H1 (cell line): ENCODE measurements around the gene PIK3R4. TPM values are rescaled to one million over a fixed set of nuclear protein-coding genes. Genes with fewer than 3 reads are reported as not detected.

Experiments used
- EP300 ChIP-seq, 2 experiments: IDR thresholded peaks; 1 replicate in 1 of 2; 2 replicates in 1 of 2; pipeline ENCODE4 v1.6.1; 2011 to 2012; ENCODE audit warnings: low read depth in 2 of 2, low read length in 2 of 2, mild to moderate bottlenecking in 2 of 2, borderline replicate concordance in 1 of 2, inconsistent platforms in 1 of 2, moderate library complexity in 1 of 2
- HDAC6 ChIP-seq: IDR thresholded peaks from one replicate; pipeline ENCODE4 v1.7.1; 2012; ENCODE audit warnings: low read depth, mild to moderate bottlenecking, inconsistent platforms, low read length, moderate library complexity
- POLR2A ChIP-seq, 2 experiments: IDR thresholded peaks; 1 replicate in 1 of 2; 2 replicates in 1 of 2; pipeline ENCODE4 v1.6.1; 2011; ENCODE audit warnings: low read depth in 2 of 2, low read length in 2 of 2, mild to moderate bottlenecking in 2 of 2; ENCODE audit errors: control extremely low read depth in 1 of 2
- SIN3A ChIP-seq, 2 experiments: IDR thresholded peaks in 1 of 2; conservative IDR thresholded peaks in 1 of 2; 2 replicates each; pipeline ENCODE4 v1.6.1; 2011 to 2012; ENCODE audit warnings: low read length in 2 of 2, improper control_type of control experiment in 1 of 2, low read depth in 1 of 2, mild to moderate bottlenecking in 1 of 2
- SRF ChIP-seq: IDR thresholded peaks from 2 replicates; pipeline ENCODE4 v1.6.1; 2011; ENCODE audit warnings: mild to moderate bottlenecking, low read depth, low read length, moderate library complexity
- TEAD4 ChIP-seq: IDR thresholded peaks from 2 replicates; pipeline ENCODE4 v1.6.1; 2012; ENCODE audit warnings: low read depth, low read length, inconsistent platforms, mixed read lengths
- ZNF274 ChIP-seq: IDR thresholded peaks from 2 replicates; pipeline ENCODE4 v1.7.0; 2012; ENCODE audit warnings: low read length, borderline replicate concordance; ENCODE audit errors: extremely low read depth
- polyA plus RNA-seq, 7 experiments: library from polyadenylated mRNA; depleted of rRNA in 3 of 7; stranded (reverse) in 5 of 7; unstranded in 2 of 7; fragments of >200 nt in 5 of 7; fragments of 200-250 nt in 2 of 7; gene quantifications; 1 replicate in 5 of 7; 2 replicates in 1 of 7; 4 replicates in 1 of 7; pipeline versions ENCODE4 v1.2.1 to v1.2.3, GENCODE V29; 2011 to 2013; ENCODE audit warnings: missing spikeins in 2 of 7, mixed read lengths in 2 of 7
- total RNA-seq: library from RNA; stranded (reverse); fragmentation: NEBNext Ultra II Directional; extraction: Animal tissue kit (Norgen Biotek cat#: 25700); gene quantifications from 2 replicates; pipeline ENCODE4 v1.2.1, GENCODE V29; 2021

The PIK3R4 gene
- total and polyA plus RNA-seq, 2 of the 8 experiments (the other 6 are each of a cell fraction or from before 2014, with no cell fraction given), result 43.8 to 87.4 TPM

- TF ChIP-seq HDAC6 (no peak), SRF (no peak), TEAD4 (no peak), POLR2A (IDR thresholded peaks at IDR 0.05; ENCODE audit: control extremely low read depth in 1 of 2, low read depth in 2 of 2, low read length in 2 of 2) (no peak), SIN3A (conservative IDR thresholded peaks at IDR 0.05 in 1 of 2, IDR thresholded peaks at IDR 0.05 in 1 of 2; ENCODE audit: low read depth in 1 of 2, low read length in 2 of 2) (no peak), EP300 (IDR thresholded peaks at IDR 0.05; ENCODE audit: borderline replicate concordance in 1 of 2, low read depth in 2 of 2, low read length in 2 of 2) (no peak), ZNF274 (no peak)
Measured at GRCh38 chr3:130707902-130708601, 38.6 kb downstream of the PIK3R4 start (continued).
